Measurements from ENCODE around the gene ZSWIM8. TPM values are rescaled to one million over a fixed set of nuclear protein-coding genes. Genes with fewer than 3 reads are reported as not detected.

The ZSWIM8 gene
- polyA plus RNA-seq, 1 donor (not counting 4 experiments of a cell fraction or from before 2014, with no cell fraction given): 34.2 TPM

DNA sequence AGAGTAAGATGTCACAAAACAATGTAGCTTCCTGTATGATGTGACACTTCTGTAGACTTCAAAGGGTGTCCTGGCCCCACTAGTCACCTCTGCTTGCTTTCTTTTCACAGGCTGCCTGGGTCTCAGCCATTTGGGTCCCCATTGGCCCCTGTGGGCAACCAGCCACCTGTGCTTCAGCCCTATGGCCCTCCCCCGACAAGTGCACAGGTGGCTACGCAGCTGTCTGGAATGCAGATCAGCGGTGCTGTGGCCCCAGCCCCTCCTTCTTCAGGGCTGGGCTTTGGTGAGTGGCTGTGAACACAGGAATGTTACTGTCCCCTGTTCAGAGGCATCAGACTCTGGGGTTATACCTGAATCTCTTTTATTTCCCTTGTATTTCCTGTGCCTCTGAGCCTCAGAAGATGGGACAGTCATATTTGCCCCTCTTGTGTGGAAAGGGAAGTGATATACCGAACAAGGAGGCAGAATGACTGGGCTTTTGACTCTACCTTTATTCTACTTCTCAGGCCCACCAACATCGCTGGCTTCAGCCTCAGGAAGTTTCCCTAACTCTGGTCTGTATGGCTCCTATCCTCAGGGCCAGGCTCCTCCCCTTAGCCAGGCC, 25.8 kb upstream of the ZSWIM8 start:
- FAIRE-seq (no peak), DNase-seq (ENCODE audit: low read depth, low spot score) (no peak)
- Histone ChIP-seq H4K20me1 (ENCODE audit: control insufficient read depth, extremely low read depth, insufficient read depth, low read length) (peaks cover 2% of the 10 kb centered on the region), H3K79me2 (ENCODE audit: control insufficient read depth, insufficient read depth, low read length) (peaks cover 20% of the 10 kb centered on the region), H3K4me3 (ENCODE audit: control insufficient read depth in 2 of 3, extremely low read depth in 1 of 3, insufficient read depth in 2 of 3, low read depth in 1 of 3, low read length in 3 of 3) (no peak overlapping the region), H3K9ac (ENCODE audit: control insufficient read depth, extremely low read depth, insufficient read depth, low read length) (no peak overlapping the region), H3K9me1 (ENCODE audit: control insufficient read depth, extremely low read depth, insufficient read depth, low read length) (no peaks in the 10 kb centered on the region), H3K27ac (ENCODE audit: control insufficient read depth, insufficient read depth, low read length) (no peak overlapping the region), H3K9me3 (ENCODE audit: control insufficient read depth, low read depth, low read length) (no peaks in the 10 kb centered on the region), H3K4me1 (ENCODE audit: control insufficient read depth, extremely low read depth, insufficient read depth, low read length) (peaks cover 26% of the 10 kb centered on the region), H3K4me2 (ENCODE audit: control insufficient read depth, extremely low read depth, insufficient read depth, low read depth, low read length) (no peak overlapping the region), H2AFZ (ENCODE audit: control insufficient read depth, low read length) (no peak overlapping the region), H3K27me3 (ENCODE audit: control insufficient read depth, extremely low read depth, insufficient read depth, low read length) (no peaks in the 10 kb centered on the region), H3K36me3 (ENCODE audit: control insufficient read depth in 2 of 2, extremely low read depth in 1 of 2, insufficient read depth in 2 of 2, low read length in 2 of 2) (peaks cover 26 to 45% of the 10 kb centered on the region in 2 experiments)
- TF ChIP-seq CTCF (optimal IDR thresholded peaks at IDR 0.05 in 1 of 3, IDR thresholded peaks at IDR 0.05 in 1 of 3, conservative IDR thresholded peaks at IDR 0.05 in 1 of 3; ENCODE audit: extremely low read depth in 1 of 3, insufficient read depth in 2 of 3, low read length in 3 of 3) (no peak), EZH2 (IDR thresholded peaks at IDR 0.05; ENCODE audit: low read length) (no peak)
- dilution Hi-C loops (cut with MboI; ENCODE audit: extremely low pct_ligation_motif_present, low sequenced_read_pairs): no loop called here

- H3K79me2 ChIP-seq (ENCODE audit: control insufficient read depth, insufficient read depth, low read length): peaks cover 13% of the 10 kb centered on the region
- TF ChIP-seq EZH2 (IDR thresholded peaks at IDR 0.05; ENCODE audit: low read length) (no peak), CTCF (optimal IDR thresholded peaks at IDR 0.05 in 1 of 3, IDR thresholded peaks at IDR 0.05 in 1 of 3, conservative IDR thresholded peaks at IDR 0.05 in 1 of 3; ENCODE audit: extremely low read depth in 1 of 3, insufficient read depth in 2 of 3, low read length in 3 of 3) (no peak)
- H3K9me1 ChIP-seq (ENCODE audit: control insufficient read depth, extremely low read depth, insufficient read depth, low read length): no peaks in the 10 kb centered on the region
- peaks cover 2% of the 10 kb centered on the region for H4K20me1 ChIP-seq (ENCODE audit: control insufficient read depth, extremely low read depth, insufficient read depth, low read length)
- DNase-seq (ENCODE audit: low read depth, low spot score): no peak
- H3K4me2 ChIP-seq (ENCODE audit: control insufficient read depth, extremely low read depth, insufficient read depth, low read depth, low read length): no peak overlapping the region
- FAIRE-seq: no peak
- H3K4me3 ChIP-seq (ENCODE audit: control insufficient read depth in 2 of 3, extremely low read depth in 1 of 3, insufficient read depth in 2 of 3, low read depth in 1 of 3, low read length in 3 of 3): no peak overlapping the region
- H3K36me3 ChIP-seq (ENCODE audit: control insufficient read depth in 2 of 2, extremely low read depth in 1 of 2, insufficient read depth in 2 of 2, low read length in 2 of 2): peaks cover 41 to 65% of the 10 kb centered on the region in 2 experiments
- no peak overlapping the region for H3K9ac ChIP-seq (ENCODE audit: control insufficient read depth, extremely low read depth, insufficient read depth, low read length)
- dilution Hi-C loops (cut with MboI; ENCODE audit: extremely low pct_ligation_motif_present, low sequenced_read_pairs): no loop called here
- H3K27ac ChIP-seq (ENCODE audit: control insufficient read depth, insufficient read depth, low read length): no peak overlapping the region
- H2AFZ ChIP-seq (ENCODE audit: control insufficient read depth, low read length): no peak overlapping the region
- no peaks in the 10 kb centered on the region for H3K9me3 ChIP-seq (ENCODE audit: control insufficient read depth, low read depth, low read length)
- H3K27me3 ChIP-seq (ENCODE audit: control insufficient read depth, extremely low read depth, insufficient read depth, low read length): no peaks in the 10 kb centered on the region
- H3K4me1 ChIP-seq (ENCODE audit: control insufficient read depth, extremely low read depth, insufficient read depth, low read length): peaks cover 23% of the 10 kb centered on the region
These were observed 23.6 kb upstream of the ZSWIM8 start for GRCh38 chr10:73761781-73762180.
